ENCODE results near the gene ANKH. TPM values are rescaled to one million over a fixed set of nuclear protein-coding genes. Genes with fewer than 3 reads are reported as not detected.

ANKH gene
- polyA plus RNA-seq, 1 donor from 2014 or later = 9.9 TPM

DNA sequence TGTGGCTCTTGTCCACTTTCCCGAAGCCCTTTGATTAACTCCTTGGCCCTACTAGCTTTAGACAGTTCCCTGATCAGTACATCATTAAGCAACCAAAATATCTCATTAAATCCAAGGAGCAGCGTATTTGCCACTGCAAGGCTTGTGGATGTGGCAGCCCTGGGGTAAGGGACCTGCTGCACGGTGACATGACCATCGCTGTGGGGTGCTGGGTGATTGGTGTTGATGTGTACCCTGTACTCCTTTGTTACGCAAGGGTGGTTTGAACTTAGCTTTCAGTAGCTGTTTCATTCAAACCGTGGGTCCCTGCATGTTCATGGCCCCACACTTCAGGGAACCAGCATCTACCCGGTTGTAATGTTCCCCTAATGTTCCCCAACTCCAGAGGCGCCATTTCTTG, 166.0 kb downstream of the ANKH start:
- Histone ChIP-seq H3K36me3 (ENCODE audit: insufficient read depth, low read length) (peaks cover 12% of the 10 kb centered on the region), H3K27ac (ENCODE audit: low read length) (no peak overlapping the region)

DNA sequence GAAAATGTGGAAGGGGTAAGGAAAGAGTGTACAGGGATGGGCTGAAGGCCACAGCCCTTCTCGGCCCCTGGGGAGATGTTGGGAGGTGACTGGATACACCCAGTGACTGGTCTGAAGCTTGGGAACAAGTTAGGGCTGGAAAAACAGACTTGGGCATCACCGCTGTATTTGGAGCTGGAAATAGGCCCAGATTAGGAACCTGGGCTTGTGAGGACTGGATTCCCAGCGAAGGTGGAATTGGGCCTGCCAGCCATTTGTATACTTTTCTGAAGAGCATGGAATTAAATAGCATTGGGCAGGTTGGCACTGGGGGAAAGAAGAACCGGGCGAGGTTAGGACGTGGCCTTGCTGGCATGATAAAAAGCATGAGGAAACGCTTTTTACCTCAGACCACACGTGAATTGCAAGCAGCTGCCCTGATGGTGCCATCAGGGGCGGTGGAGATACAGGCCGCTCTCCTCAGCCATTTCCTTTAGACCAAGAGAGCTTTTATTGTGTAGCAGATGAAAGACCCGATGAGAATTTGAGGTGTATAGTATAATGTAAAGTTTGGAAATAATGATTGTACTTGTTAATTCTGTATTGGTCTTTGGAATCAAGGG, 169.2 kb downstream of the ANKH start:
- Histone ChIP-seq H3K27me3 (ENCODE audit: insufficient read depth, low read depth, low read length) (no peaks in the 10 kb centered on the region), H3K4me2 (ENCODE audit: low read length) (no peak overlapping the region), H2AFZ (ENCODE audit: low read depth, low read length) (no peak overlapping the region), H4K20me1 (ENCODE audit: insufficient read depth) (no peaks in the 10 kb centered on the region), H3K36me3 (ENCODE audit: insufficient read depth, low read length) (no peaks in the 10 kb centered on the region), H3K9me2 (ENCODE audit: insufficient read depth, low read length) (no peaks in the 10 kb centered on the region), H3F3A (ENCODE audit: insufficient read depth, low read length, poor library complexity, severe bottlenecking) (no peaks in the 10 kb centered on the region), H3K9ac (ENCODE audit: low read length) (no peak overlapping the region), H3K27ac (ENCODE audit: low read length) (no peak overlapping the region), H3K79me2 (replicated peaks; ENCODE audit: insufficient read depth, low read length) (no peaks in the 10 kb centered on the region), H3K9me3 (ENCODE audit: low read length) (no peaks in the 10 kb centered on the region), H3K4me3 (ENCODE audit: low read length) (no peak overlapping the region)
- TF ChIP-seq RAD21 (conservative IDR thresholded peaks at IDR 0.05) = no peak

More for the DNA sequence above, 166.0 kb downstream of the ANKH start:
- H3K9me2 ChIP-seq (ENCODE audit: insufficient read depth, low read length) = no peaks in the 10 kb centered on the region
- H4K20me1 ChIP-seq (ENCODE audit: insufficient read depth) = no peaks in the 10 kb centered on the region
- H3K27me3 ChIP-seq (ENCODE audit: insufficient read depth, low read depth, low read length) = no peaks in the 10 kb centered on the region
- H2AFZ ChIP-seq (ENCODE audit: low read depth, low read length) = no peak overlapping the region
- no peaks in the 10 kb centered on the region for H3K9me3 ChIP-seq (ENCODE audit: low read length)
- H3K9ac ChIP-seq (ENCODE audit: low read length) = no peak overlapping the region
- H3K4me3 ChIP-seq (ENCODE audit: low read length) = no peak overlapping the region
- no peaks in the 10 kb centered on the region for H3F3A ChIP-seq (ENCODE audit: insufficient read depth, low read length, poor library complexity, severe bottlenecking)
- TF ChIP-seq POLR2AphosphoS5 (IDR thresholded peaks at IDR 0.05) (no peak), TAF1 (IDR thresholded peaks at IDR 0.05; ENCODE audit: low read depth) (no peak), CTCF (IDR thresholded peaks at IDR 0.05; ENCODE audit: poor library complexity, severe bottlenecking) (no peak), RAD21 (conservative IDR thresholded peaks at IDR 0.05) (no peak), SMC3 (conservative IDR thresholded peaks at IDR 0.05; ENCODE audit: poor library complexity) (no peak), MXI1 (conservative IDR thresholded peaks at IDR 0.05; ENCODE audit: poor library complexity, severe bottlenecking) (no peak), EP300 (conservative IDR thresholded peaks at IDR 0.05; ENCODE audit: poor library complexity, severe bottlenecking) (no peak)
- TF ChIP-seq, protein P1, sequence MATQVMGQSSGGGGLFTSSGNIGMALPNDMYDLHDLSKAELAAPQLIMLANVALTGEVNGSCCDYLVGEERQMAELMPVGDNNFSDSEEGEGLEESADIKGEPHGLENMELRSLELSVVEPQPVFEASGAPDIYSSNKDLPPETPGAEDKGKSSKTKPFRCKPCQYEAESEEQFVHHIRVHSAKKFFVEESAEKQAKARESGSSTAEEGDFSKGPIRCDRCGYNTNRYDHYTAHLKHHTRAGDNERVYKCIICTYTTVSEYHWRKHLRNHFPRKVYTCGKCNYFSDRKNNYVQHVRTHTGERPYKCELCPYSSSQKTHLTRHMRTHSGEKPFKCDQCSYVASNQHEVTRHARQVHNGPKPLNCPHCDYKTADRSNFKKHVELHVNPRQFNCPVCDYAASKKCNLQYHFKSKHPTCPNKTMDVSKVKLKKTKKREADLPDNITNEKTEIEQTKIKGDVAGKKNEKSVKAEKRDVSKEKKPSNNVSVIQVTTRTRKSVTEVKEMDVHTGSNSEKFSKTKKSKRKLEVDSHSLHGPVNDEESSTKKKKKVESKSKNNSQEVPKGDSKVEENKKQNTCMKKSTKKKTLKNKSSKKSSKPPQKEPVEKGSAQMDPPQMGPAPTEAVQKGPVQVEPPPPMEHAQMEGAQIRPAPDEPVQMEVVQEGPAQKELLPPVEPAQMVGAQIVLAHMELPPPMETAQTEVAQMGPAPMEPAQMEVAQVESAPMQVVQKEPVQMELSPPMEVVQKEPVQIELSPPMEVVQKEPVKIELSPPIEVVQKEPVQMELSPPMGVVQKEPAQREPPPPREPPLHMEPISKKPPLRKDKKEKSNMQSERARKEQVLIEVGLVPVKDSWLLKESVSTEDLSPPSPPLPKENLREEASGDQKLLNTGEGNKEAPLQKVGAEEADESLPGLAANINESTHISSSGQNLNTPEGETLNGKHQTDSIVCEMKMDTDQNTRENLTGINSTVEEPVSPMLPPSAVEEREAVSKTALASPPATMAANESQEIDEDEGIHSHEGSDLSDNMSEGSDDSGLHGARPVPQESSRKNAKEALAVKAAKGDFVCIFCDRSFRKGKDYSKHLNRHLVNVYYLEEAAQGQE (IDR thresholded peaks at IDR 0.05; ENCODE audit: borderline replicate concordance) = no peak
- H3K79me2 ChIP-seq (replicated peaks; ENCODE audit: insufficient read depth, low read length) = no peaks in the 10 kb centered on the region
- no peak overlapping the region for H3K4me2 ChIP-seq (ENCODE audit: low read length)

- H3K79me2 ChIP-seq (replicated peaks; ENCODE audit: insufficient read depth, low read length) = no peaks in the 10 kb centered on the region
- no peaks in the 10 kb centered on the region for H4K20me1 ChIP-seq (ENCODE audit: insufficient read depth)
- H3K4me3 ChIP-seq (ENCODE audit: low read length) = no peak overlapping the region
- no peaks in the 10 kb centered on the region for H3K9me3 ChIP-seq (ENCODE audit: low read length)
- TF ChIP-seq POLR2AphosphoS5 (IDR thresholded peaks at IDR 0.05) (no peak), SMC3 (conservative IDR thresholded peaks at IDR 0.05; ENCODE audit: poor library complexity) (no peak), MXI1 (conservative IDR thresholded peaks at IDR 0.05; ENCODE audit: poor library complexity, severe bottlenecking) (no peak), TAF1 (IDR thresholded peaks at IDR 0.05; ENCODE audit: low read depth) (no peak), RAD21 (conservative IDR thresholded peaks at IDR 0.05) (no peak), EZH2 (IDR thresholded peaks at IDR 0.05; ENCODE audit: borderline replicate concordance, insufficient read depth, low read length, poor library complexity, severe bottlenecking) (no peak), CTCF (IDR thresholded peaks at IDR 0.05; ENCODE audit: poor library complexity, severe bottlenecking) (no peak)
- TF ChIP-seq, protein P1 (IDR thresholded peaks at IDR 0.05; ENCODE audit: borderline replicate concordance) = no peak
- H3K27me3 ChIP-seq (ENCODE audit: insufficient read depth, low read depth, low read length) = no peaks in the 10 kb centered on the region
- H3K36me3 ChIP-seq (ENCODE audit: insufficient read depth, low read length) = no peaks in the 10 kb centered on the region
- no peak overlapping the region for H3K27ac ChIP-seq (ENCODE audit: low read length)
- H3K9ac ChIP-seq (ENCODE audit: low read length) = no peak overlapping the region
- H3K4me2 ChIP-seq (ENCODE audit: low read length) = no peak overlapping the region
- H3F3A ChIP-seq (ENCODE audit: insufficient read depth, low read length, poor library complexity, severe bottlenecking) = no peaks in the 10 kb centered on the region
- H3K9me2 ChIP-seq (ENCODE audit: insufficient read depth, low read length) = no peaks in the 10 kb centered on the region
- no peak overlapping the region for H2AFZ ChIP-seq (ENCODE audit: low read depth, low read length)
Measured at GRCh38 chr5:14701556-14701955, 170.0 kb downstream of the ANKH start.

Data from neural cell (in vitro differentiated cells).